ENCODE data around the gene MPHOSPH10. TPM values are rescaled to one million over a fixed set of nuclear protein-coding genes. Genes with fewer than 3 reads are reported as not detected.

MPHOSPH10 gene
- total RNA-seq, 1 donor from 2014 or later, result 68.8 TPM

Other genes starting within 250 kb of the MPHOSPH10 start
- gene VAX2, start 230.1 kb upstream of the MPHOSPH10 start, total RNA-seq, result not detected in 2 replicates
- gene ATP6V1B1, start 194.7 kb upstream of the MPHOSPH10 start, total RNA-seq, result not detected in 2 replicates
- gene ANKRD53, start 152.0 kb upstream of the MPHOSPH10 start, total RNA-seq, result not detected in 2 replicates
- 89.4 and 97.4 TPM in 2 replicates for gene TEX261, start 135.8 kb upstream of the MPHOSPH10 start, total RNA-seq
- 75.2 and 83.2 TPM in 2 replicates for gene NAGK, start 62.0 kb upstream of the MPHOSPH10 start, total RNA-seq
- gene MCEE, start 405 bp upstream of the MPHOSPH10 start, total RNA-seq, result 11.4 and 14.7 TPM in 2 replicates
- 0.41 and 0.44 TPM in 2 replicates for gene PAIP2B, start 96.5 kb downstream of the MPHOSPH10 start, total RNA-seq
- 88.8 and 96.8 TPM in 2 replicates for gene ZNF638, start 201.1 kb downstream of the MPHOSPH10 start, total RNA-seq